Measurements from ENCODE around the gene F2RL1.
"Not testable (repeated sequence)": the region's sequence is repeated elsewhere in the genome, so short reads cannot be mapped to it uniquely, and the experiment has no call there.

- TF ChIP-seq JUNB (IDR thresholded peaks at IDR 0.05; ENCODE audit: unreplicated experiment); EZH2 (IDR thresholded peaks at IDR 0.05; ENCODE audit: low read depth, unreplicated experiment); CREB1 (CRISPR knock-in tag; IDR thresholded peaks at IDR 0.05; ENCODE audit: low read depth); REST (IDR thresholded peaks at IDR 0.05; ENCODE audit: unreplicated experiment); CTCF (conservative IDR thresholded peaks at IDR 0.05; ENCODE audit: low read depth in 2 of 2); POLR2AphosphoS5 (IDR thresholded peaks at IDR 0.05; ENCODE audit: low read depth); ZNF114 (CRISPR knock-in tag; IDR thresholded peaks at IDR 0.05); ETS1 (IDR thresholded peaks at IDR 0.05); NANOG (IDR thresholded peaks at IDR 0.05; ENCODE audit: borderline replicate concordance); EZH2phosphoT487 (IDR thresholded peaks at IDR 0.05; ENCODE audit: unreplicated experiment); STAT1 (IDR thresholded peaks at IDR 0.05; ENCODE audit: unreplicated experiment); ZNF462 (CRISPR knock-in tag; IDR thresholded peaks at IDR 0.05): not testable (repeated sequence)
Measured at GRCh38 chr5:76771041-76771440, 47.8 kb upstream of the F2RL1 start.
